ENCODE data around the gene BTBD17.

DNA sequence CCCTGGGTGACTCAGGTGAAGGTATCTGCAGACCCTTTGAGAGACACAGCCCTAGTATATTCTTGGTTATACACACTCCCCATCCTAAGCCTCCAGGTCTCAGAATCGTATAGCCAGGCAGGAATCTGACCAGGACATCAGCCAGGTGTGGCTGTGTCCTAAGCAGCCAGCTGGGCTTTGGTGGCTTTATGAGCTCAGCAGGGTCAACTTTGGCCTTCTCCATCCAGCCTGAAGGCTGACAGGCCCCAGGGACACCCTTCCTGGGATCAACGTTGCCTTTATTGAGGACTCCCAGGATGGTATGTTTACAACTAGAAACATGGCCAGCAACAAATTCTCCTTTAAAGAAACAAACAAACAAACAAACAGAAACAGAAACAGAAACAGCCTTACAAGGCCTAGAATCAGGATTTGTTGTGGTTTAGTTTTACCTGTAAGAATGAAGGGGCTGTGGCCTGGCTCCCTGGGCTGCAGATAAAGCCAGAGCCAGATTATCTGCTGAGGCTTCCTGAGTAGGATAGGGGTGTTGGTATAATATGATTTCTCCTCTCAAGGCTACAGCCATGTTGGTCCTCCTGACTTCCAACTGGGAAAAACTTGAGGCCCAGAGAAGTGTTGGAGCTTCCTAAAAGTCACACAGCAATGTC, 27.2 kb downstream of the BTBD17 start:
- TF ChIP-seq, protein P1, sequence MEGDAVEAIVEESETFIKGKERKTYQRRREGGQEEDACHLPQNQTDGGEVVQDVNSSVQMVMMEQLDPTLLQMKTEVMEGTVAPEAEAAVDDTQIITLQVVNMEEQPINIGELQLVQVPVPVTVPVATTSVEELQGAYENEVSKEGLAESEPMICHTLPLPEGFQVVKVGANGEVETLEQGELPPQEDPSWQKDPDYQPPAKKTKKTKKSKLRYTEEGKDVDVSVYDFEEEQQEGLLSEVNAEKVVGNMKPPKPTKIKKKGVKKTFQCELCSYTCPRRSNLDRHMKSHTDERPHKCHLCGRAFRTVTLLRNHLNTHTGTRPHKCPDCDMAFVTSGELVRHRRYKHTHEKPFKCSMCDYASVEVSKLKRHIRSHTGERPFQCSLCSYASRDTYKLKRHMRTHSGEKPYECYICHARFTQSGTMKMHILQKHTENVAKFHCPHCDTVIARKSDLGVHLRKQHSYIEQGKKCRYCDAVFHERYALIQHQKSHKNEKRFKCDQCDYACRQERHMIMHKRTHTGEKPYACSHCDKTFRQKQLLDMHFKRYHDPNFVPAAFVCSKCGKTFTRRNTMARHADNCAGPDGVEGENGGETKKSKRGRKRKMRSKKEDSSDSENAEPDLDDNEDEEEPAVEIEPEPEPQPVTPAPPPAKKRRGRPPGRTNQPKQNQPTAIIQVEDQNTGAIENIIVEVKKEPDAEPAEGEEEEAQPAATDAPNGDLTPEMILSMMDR (IDR thresholded peaks at IDR 0.05; ENCODE audit: insufficient read depth, low read length, poor library complexity, severe bottlenecking), result no peak
- TF ChIP-seq EZH2phosphoT487 (conservative IDR thresholded peaks at IDR 0.05; ENCODE audit: low read length), result no peak

Data from SU-DHL-6 (cell line).